GM21619 (cell line): ENCODE measurements around the gene KCND3.

Experiments
- ATAC-seq: cut with Tn5 transposase; IDR thresholded peaks from one replicate; pipeline ENCODE4 v1.9.1; 2021; ENCODE audit not compliant: unreplicated experiment

The KCND3 gene

DNA sequence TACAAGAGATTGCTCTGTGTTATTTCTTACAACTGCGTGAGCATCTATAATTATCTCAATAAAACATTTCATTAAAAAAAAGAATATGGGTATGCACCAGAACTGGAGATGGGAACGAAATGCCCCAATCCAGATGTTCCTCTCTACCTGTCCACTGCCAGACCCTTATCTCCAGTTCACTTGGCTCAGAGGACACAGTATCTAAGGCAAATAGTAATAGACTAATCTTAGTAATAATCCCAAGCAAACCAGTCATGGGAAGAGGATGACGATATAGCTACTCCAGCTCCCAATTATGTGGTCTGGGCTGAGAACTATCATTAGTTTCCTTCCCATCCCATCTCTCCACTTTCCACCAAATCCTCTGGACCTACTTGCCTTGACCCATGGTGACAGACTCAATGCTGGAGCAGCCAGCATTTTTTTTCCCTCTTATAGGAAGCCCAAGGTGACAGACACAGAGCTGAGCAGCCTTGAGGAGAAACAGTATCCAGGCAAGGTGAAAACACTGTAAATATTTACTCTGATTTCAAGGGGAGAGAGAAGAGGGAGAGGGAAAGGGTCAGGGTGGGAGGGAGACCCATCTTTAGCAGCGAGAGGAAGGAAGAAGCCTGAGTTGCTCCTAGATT lies 205.1 kb downstream of the KCND3 start:
- ATAC-seq: no peak

DNA sequence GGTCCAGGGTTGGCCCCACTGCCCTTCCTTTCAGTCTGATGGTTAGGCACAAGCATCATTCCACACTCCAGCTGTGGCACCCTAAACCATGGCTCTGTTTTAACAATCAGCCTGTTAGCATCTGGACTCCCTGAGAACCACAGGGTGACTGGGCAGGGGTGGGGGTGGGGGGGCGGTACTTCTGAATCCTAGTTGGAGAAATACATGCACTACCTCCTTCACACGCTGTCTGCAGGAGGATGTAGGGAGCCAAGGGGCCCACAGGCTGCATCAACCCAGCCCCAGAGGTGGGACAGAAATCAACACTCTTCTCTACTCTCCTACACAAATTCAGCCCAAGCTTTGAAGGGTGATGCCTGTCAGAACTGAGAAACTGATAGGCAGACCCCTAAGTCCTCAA lies 209.9 kb downstream of the KCND3 start:
- ATAC-seq: no peak

DNA sequence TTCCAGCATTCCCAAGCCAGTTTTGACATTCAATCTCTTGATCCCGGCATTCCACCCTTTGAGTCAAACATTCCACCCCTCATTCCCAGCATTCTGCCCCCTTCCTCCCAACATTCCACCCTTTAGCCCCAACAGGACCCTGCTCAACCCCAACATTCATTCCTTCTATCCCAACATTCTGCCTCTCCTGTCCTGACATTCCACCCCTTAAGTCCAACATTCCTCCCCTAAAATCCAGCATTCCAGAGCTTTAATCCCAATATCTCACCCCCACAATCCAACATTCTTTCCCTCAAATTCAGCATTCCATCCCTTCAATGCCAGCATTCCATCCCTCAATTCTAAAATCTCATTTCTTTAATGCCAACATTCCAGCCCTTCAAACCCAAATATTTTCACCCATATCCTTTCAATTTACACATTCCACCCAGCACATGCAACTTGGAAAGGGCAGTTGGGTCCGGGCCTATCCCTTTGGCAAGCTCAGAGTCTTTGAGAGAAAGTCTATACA lies 210.9 kb downstream of the KCND3 start:
- ATAC-seq: no peak

DNA sequence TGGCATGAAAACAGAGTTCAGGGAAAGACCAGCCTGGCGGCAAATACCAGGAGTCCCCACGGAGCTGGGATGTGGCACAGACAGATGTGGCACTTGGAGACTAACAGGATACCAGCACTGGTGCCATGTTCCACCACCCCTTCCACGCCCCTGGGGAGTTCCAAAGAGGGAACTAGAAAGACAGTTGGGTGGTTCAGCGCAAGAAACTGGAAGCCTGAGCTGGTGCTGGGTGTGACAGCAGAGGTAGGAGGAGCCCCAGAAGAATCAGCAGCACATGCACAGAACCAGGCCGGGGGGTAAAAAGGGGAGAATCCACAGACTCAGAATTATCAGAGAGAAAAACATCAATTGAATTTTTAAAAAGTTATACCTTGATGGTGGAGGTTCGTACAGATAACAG lies 211.4 kb downstream of the KCND3 start:
- no peak for ATAC-seq

DNA sequence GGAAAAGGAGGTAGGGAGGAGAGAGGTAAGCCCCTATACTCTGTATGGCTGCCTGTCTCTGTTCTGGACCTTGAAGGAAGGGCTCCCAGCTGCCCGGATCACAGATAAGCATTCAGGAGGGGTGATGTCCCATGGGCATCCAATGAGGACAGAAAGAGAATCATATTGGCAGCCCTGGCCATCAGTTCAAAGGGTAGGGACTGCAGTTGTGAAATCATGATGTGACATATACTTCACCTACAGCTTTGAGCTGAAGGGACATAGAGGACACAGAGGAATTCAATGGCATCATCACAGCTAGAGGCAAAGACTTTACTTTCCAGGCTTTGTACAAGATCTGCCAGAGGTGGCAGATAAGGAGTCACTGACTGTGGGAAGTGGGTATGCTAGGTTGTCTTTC lies 212.2 kb downstream of the KCND3 start:
- no peak for ATAC-seq

DNA sequence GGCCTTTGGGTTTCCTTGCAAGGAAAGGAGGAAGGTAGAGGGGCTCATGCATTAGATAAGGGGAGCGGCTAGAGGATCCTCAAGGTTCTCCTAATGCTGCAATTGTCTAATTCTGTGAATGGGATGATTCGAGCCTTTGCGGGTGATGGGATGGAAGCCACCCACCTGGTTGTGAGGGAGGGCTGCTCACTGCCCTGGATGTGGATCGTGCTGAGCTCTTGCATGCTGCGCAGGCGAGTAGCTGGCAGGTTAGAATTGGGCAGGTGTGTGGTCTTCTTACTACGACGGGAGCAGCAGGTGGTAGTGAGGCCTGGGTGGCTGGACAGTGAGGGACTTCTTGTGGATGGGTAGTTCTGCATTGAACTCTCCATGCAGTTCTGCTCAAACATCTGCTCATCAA lies 212.6 kb downstream of the KCND3 start:
- ATAC-seq: no peak

DNA sequence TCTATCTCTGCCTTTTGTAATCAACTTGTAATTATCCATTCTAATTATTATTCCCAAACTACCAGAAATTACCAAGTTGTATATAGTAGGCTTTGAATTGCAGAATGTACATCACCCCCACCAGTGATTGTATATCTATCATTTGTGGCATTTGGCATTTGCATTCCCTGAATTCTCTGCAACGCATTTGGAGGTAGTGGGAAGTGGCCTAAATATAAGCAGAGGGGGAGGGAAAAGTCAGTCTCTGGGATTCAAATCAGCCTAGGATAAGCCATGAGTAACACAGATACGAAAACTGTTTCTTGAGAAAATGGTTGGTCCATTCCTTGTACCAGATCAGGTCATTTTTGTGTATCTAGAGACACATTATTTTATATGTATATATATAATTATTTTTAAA lies 213.1 kb downstream of the KCND3 start:
- no peak for ATAC-seq

DNA sequence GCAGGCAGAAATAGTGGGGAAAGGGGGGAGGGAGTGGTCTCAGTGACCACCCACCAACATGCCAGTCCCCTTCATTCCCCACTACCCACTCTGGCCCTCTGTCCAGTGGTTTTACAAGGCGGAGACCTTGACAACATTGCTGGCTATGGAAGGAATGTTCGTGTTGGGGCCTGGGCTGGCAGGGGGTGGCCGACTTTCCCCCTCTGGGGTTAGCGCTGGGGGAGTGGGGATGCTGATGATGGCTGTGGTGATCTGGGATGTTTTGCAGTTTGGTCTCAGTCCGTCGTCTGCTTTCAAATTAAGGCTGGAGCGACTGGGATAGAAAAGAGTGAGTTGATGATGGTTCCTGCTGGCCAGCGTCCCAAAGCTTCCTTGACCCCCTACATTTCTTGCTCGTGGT lies 213.5 kb downstream of the KCND3 start:
- ATAC-seq: no peak

DNA sequence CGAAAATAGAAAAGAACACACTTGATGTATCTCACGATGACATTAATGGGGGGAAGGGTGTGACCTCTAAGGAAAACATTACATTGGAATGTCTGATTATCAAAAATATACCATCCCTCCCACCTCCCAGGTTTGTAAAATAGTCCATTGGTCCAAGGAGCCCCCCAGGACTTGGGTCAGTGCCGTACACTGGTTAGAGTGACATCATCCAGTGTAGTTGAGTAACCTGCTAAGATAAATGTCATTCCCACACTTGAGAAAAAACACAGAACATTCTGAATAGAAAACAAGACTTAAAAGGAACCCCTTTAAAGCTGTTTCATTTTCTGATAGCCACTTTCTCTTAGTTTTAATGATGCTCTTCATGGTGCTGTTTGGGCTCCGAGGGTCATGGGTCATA lies 218.6 kb downstream of the KCND3 start:
- no peak for ATAC-seq

DNA sequence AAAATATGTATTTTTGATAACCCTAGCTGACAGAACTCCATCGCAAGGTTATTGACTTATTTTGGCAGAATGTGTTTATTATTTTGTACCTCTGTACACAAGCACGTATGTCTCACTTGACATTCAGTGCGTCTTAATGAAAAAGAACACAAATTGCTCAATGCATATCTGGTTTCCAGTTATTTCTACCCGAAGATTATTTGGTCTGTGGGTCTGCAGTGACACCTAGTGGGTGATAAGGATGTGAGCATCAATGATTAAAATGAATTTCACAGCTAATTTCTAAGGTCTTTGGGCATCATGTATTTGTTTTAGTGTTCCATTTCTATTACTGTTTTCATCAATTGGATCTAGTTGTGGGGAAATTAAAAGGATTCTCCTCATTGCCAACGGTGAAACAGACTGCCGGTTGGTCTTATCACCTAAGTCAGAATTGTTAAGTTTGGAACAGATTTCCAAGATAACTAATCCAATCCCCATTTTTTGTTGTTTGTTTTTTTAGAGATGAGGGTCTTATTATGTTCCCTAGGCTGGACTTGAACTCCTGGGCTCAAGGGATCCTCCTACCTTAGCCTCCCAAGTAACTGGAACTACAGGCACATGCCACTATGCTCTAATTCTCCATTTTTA lies 219.8 kb downstream of the KCND3 start:
- no peak for ATAC-seq

DNA sequence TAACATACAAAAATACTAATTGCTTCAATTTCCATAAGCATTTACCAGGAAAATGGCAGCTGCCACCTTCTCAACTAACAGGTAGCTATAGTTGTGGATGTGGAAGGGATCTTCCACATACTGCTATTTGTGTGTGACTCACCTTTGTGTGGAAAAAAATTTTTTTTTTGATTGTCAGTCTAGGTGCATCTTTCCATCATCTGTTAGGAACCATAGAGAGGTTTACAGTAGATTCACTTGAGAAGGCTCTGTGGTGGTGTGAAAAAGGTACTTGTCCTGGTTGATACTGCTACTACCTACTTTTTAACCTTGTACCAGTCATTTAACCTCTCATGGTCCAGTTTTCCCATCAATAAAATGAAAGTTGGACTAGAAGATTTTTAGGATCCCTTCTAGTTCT lies 220.8 kb downstream of the KCND3 start:
- no peak for ATAC-seq

DNA sequence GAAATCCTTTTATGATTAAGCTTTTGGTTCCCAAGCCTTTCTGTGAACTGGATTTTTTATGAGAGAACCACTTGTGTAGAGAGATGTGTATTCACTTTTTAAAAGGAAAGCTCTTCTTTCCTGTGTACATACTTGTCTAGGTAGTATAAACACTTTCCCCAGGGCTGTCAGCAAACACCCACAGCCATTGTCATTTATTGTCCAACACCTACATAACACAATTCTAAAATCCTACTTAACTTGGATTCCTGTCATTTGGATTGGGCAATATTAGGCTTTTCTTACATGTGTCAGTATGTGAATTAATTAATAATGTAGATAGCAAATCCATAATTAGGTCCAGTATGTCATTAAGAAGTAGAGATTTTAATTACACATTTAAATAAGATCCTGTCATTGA lies 221.4 kb downstream of the KCND3 start:
- ATAC-seq: no peak

DNA sequence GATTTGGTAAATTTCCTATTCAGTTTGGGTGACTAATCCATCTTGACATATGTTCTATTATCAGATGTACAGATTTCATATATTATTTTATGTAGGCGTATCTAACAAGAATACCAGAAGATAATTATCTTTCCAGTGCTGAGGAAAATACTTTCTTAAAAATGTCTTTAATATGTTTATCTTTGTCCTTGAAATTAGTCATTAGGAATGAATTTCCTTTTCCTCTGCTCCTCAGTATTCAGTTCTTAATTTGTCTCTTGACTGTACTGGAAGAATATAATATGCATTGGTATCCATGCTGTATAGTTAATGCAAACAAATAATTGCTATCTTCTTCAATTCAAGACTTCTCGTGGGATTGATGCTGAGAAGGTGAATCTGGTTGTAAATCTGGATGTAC lies 227.1 kb downstream of the KCND3 start:
- ATAC-seq: no peak

DNA sequence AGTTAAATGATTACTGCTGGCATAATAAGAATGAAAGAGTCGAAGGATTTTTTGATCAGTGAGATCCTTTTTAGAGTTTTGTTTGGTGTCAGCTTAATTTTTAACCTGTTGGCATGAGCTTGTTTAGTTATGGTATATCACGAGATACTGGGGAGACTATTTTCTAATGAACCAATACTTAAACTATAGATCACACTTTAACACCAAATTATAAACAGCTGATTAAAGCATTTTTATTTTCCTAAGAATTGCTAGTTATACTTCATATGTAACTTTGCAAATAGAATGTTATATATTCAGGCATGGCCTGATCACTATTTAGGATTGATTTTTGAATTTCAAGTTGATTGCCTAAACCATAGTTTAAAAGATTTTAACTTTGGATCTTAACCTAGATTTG lies 227.8 kb downstream of the KCND3 start:
- no peak for ATAC-seq

DNA sequence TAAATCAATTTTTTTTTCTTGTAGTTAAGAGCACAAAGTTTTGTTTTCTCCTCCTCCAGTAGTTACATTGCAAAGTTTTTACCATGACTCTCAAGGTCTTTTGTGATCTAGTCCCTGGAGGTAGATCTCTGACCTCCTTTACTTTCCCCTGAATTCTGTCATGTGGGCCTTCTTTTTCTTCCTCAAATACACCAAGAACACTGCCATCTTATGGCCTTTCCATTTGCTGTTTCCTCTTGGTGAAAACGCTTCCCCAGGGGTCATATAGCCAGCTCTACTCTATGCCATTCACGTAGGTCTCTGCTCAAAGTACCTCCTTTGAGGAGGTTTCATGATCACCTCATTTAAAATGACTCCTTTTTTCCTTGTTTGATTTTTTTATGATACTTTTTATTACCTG lies 231.1 kb downstream of the KCND3 start:
- ATAC-seq: no peak

DNA sequence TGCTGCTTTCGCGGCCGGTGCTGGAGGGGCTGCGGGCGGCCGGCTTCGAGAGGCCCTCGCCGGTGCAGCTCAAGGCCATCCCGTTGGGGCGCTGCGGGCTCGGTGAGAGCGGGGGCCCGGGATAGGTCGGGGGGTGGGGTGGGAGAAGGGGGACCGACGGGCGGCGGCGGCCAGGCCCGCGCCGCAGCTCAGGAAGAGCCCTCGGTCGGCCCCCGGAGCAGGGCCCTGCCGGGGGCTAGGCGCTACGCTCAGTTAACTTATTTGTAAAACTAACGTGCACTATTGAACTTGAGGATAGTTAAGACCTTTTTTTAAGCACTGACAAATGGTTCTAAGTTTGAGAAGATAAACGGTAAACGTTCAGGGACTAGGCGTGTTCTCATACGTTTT lies 233.3 kb downstream of the KCND3 start:
- ATAC-seq: peak; percentile 13

DNA sequence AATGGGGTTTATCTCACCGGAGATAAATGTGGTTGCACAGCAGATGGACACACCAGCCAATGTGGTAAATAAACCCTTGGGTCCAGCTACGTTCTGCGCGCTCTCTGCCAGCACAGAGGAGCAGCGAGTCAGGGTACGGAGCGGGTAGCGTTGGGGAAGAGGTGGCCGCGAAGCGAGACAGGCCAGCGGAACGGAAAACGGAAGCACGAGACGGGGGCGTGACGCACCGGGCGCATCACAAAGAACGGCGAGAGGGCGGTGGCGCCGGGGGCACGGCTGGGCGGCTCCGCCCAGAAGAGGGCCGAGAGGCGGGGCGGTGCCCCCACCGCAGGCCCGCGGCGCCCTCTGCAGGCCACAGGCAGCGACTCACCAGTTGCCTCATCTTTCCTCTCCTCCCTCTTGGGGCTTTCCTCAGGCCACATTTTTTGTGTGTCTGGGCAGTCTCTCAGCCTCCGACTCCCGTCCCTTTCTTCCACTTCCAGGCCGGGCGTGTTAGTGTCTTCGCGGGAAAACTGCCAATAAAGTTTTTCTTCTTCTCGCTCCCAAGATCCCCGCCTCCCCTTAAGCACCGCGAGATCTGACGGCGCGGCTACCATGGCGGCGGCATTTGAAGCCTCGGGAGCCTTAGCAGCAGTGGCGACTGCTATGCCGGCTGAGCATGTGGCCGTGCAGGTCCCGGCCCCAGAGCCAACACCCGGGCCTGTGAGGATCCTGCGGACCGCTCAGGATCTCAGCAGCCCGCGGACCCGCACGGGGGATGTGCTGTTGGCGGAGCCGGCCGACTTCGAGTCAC lies 233.9 kb downstream of the KCND3 start, which contains the start of gene DDX20:
TSS of gene DDX20 (plus strand) at position 571 of the 793 bp plus-strand sequence. CDS start at position 595, 24 bp downstream.
- ATAC-seq: peak; percentile 85

DNA sequence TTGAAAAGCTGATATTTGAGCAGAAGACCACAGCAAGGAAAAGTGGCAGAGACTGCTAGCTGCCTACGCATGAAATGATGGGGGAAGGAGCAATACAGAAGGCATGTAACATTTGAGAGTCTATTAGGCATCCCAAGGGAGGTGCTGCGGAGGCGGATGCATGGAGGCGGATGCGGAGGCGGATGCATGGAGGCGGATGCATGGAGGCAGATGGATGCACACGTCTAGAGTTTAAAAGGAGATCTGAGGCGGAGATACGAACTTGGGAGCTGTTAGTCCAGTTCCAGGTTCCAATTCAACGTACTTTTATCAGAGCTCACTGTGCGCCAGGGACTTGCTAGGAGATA lies 234.5 kb downstream of the KCND3 start:
- ATAC-seq: peak; percentile 3

DNA sequence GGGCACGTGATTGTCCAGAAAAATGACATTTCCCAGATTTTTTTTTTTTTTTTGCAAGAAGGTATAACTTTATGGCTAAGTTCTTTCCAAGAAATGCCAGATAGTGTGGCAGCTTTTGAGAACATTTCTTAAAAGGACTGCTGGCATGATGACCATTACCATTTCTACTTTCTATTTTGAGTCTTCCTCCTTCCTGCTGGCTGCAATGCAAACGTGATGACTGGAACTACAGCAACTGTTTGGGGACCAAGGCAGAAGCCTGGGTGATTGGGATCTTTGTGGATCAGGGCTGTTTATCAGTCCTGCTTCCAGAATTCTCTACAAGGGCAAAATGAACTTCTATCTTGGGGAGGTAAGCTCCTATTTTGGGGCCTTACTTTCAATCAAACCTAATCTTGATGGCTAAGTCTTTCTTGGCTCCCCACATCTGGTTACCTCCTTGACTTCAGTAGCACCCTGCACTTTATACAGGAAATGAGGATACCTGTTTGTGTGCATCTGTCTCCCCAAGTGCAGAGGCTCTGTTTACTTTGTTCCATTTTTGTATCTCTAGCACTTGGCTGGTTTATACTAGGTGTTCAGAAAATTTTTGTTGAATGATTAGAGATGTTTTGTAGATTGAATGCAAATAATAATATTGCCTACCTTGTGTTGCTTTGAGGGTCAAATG lies 237.4 kb downstream of the KCND3 start:
- no peak for ATAC-seq

DNA sequence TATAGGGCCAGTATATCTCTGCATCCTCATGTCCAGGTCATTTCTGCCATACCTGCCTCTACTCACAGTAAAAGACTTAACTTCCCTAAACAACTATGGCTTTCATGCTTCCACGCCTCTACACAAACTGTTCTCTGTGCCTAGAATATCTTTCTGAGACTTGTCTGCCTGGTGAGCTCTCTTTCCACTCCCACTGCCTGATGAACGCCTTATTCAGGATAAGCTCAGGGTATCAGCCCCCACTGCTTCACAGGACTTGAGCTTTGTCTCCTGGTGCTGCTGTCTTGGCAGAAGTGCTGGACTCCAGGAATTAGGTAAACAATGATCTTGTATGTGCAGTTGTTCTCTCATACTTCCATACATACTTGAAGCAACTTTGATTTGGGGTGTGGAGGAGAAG lies 238.6 kb downstream of the KCND3 start:
- ATAC-seq: no peak

DNA sequence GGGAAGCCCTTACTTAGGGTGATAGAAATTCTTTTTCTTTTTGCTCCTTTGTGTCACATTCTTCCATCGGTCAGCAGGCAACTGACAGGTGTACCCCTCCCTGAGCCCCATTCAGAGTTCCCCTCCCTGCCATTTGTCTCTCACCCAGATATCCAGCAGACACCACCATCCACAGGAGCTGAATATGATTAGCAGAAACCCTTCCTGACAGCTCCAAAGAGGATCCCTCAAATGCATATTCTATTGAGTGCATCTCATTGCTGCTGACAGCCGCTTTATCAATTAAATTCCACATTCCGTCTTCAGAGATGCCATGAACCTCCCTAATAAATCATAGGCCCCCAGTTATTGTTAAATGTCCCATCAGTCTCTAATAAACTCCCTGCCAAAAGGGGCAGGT lies 239.8 kb downstream of the KCND3 start:
- ATAC-seq: no peak

DNA sequence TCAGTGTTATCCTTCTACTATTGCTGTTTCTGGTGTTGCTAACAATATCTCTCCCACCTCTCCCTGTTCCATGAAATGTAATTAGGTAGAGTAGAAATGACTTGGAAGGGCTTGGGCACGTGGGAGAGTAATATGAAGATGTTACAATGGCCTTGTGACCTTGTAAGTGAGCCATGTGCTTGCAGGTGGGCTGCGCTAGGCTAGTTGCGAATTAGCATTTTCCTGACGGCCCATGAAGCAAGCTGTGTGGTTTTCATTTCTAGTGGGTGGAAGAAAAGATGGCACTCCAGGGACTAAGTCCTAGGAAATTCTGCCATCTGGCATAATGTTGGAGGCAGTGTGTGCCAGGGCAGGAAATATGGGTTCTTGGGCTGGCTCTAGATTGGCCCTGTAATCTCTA lies 241.5 kb downstream of the KCND3 start:
- no peak for ATAC-seq
